Keratinocyte (primary cell): ENCODE data around the gene CDCA5.

Experiments
- CTCF ChIP-seq, 3 experiments: IDR thresholded peaks in 1 of 3; conservative IDR thresholded peaks in 1 of 3; optimal IDR thresholded peaks in 1 of 3; 2 replicates in 2 of 3; 3 replicates in 1 of 3; pipeline versions ENCODE3 to v1.5.1; 2011; ENCODE audit warnings: low read length in 3 of 3, mild to moderate bottlenecking in 3 of 3, moderate library complexity in 2 of 3, control low read depth in 1 of 3, inconsistent platforms in 1 of 3; ENCODE audit not compliant: insufficient read depth in 2 of 3; ENCODE audit errors: extremely low read depth in 1 of 3
- EZH2 ChIP-seq: IDR thresholded peaks from one replicate; pipeline ENCODE4 v1.6.1; 2012; ENCODE audit warnings: inconsistent platforms, mild to moderate bottlenecking, low read length, moderate library complexity

GRCh38 chr11:65047581-65048422 lies 36.0 kb downstream of the CDCA5 start:
- TF ChIP-seq CTCF (optimal IDR thresholded peaks at IDR 0.05 in 1 of 3, IDR thresholded peaks at IDR 0.05 in 1 of 3, conservative IDR thresholded peaks at IDR 0.05 in 1 of 3; ENCODE audit: extremely low read depth in 1 of 3, insufficient read depth in 2 of 3, low read length in 3 of 3) = no peak
- no peak for TF ChIP-seq EZH2
